Endothelial cell (in vitro differentiated cells): ENCODE results near the gene LOC101059915.
"Not testable (repeated sequence)": the region's sequence is repeated elsewhere in the genome, so short reads cannot be mapped to it uniquely, and the experiment has no call there.

Experiments
- DNase-seq: peaks from one replicate; pipeline ENCODE4 v3.0.0; 2021; ENCODE audit warnings: low spot score
- H3K27ac Mint-ChIP-seq: one replicate; pipeline ENCODE4 v1.8.0; 2021; ENCODE audit warnings: mixed read lengths, inconsistent platforms; ENCODE audit not compliant: unreplicated experiment
- H3K27me3 Mint-ChIP-seq: one replicate; pipeline ENCODE4 v1.8.0; 2021; ENCODE audit warnings: mild to moderate bottlenecking, moderate library complexity, mixed read lengths, inconsistent platforms; ENCODE audit not compliant: unreplicated experiment
- H3K36me3 Mint-ChIP-seq: one replicate; pipeline ENCODE4 v1.8.0; 2021; ENCODE audit warnings: mild to moderate bottlenecking, low read depth, mixed read lengths, inconsistent platforms; ENCODE audit not compliant: unreplicated experiment
- H3K4me1 Mint-ChIP-seq: one replicate; pipeline ENCODE4 v1.8.0; 2021; ENCODE audit warnings: mild to moderate bottlenecking, mixed read lengths, inconsistent platforms; ENCODE audit not compliant: unreplicated experiment
- H3K4me3 Mint-ChIP-seq: one replicate; pipeline ENCODE4 v1.8.0; 2021; ENCODE audit warnings: mild to moderate bottlenecking, mixed read lengths, inconsistent platforms; ENCODE audit not compliant: unreplicated experiment
- H3K9me3 Mint-ChIP-seq: one replicate; pipeline ENCODE4 v1.8.0; 2021; ENCODE audit warnings: mixed read lengths, inconsistent platforms; ENCODE audit not compliant: unreplicated experiment
- CTCF ChIP-seq: fragments of 200-600 bp; sonication (generic); IDR thresholded peaks from one replicate; pipeline ENCODE4 v1.5.0; 2021; ENCODE audit warnings: antibody characterized with exemption; ENCODE audit not compliant: unreplicated experiment

LOC101059915 gene

GRCh38 chrX:71640002-71640401, 27.3 kb upstream of the LOC101059915 start:
- no peaks in the 10 kb centered on the region for H3K9me3 Mint-ChIP-seq
- H3K4me1 Mint-ChIP-seq, result no peaks in the 10 kb centered on the region
- no peak for DNase-seq
- TF ChIP-seq CTCF, result no peak
- no peak overlapping the region for H3K4me3 Mint-ChIP-seq
- no peak overlapping the region for H3K27ac Mint-ChIP-seq
- H3K27me3 Mint-ChIP-seq, result peaks cover 2% of the 10 kb centered on the region
- no peaks in the 10 kb centered on the region for H3K36me3 Mint-ChIP-seq

GRCh38 chrX:71644406-71644805, 22.9 kb upstream of the LOC101059915 start:
- H3K9me3 Mint-ChIP-seq, DNase-seq, H3K4me1 Mint-ChIP-seq, H3K27ac Mint-ChIP-seq, H3K4me3 Mint-ChIP-seq, H3K36me3 Mint-ChIP-seq, H3K27me3 Mint-ChIP-seq: not testable (repeated sequence)

GRCh38 chrX:71650333-71650969, 16.9 kb upstream of the LOC101059915 start:
- H3K4me3 Mint-ChIP-seq, result no peak overlapping the region
- no peaks in the 10 kb centered on the region for H3K4me1 Mint-ChIP-seq
- no peaks in the 10 kb centered on the region for H3K9me3 Mint-ChIP-seq
- TF ChIP-seq CTCF, result no peak
- H3K27ac Mint-ChIP-seq, result no peak overlapping the region
- DNase-seq, result no peak
- no peaks in the 10 kb centered on the region for H3K27me3 Mint-ChIP-seq
- H3K36me3 Mint-ChIP-seq, result no peaks in the 10 kb centered on the region

- Mint-ChIP-seq H3K4me3 (no peak overlapping the region), H3K9me3 (no peaks in the 10 kb centered on the region), H3K36me3 (no peaks in the 10 kb centered on the region), H3K27me3 (no peaks in the 10 kb centered on the region), H3K27ac (no peak overlapping the region), H3K4me1 (no peaks in the 10 kb centered on the region)
- peak; percentile 54 for TF ChIP-seq CTCF
- peak; percentile 54 for DNase-seq
Observed at GRCh38 chrX:71652405-71652804, 14.9 kb upstream of the LOC101059915 start.

- no peak overlapping the region for H3K27ac Mint-ChIP-seq
Observed at GRCh38 chrX:71653344-71653743, 14.0 kb upstream of the LOC101059915 start.

More at GRCh38 chrX:71653344-71653743, 14.0 kb upstream of the LOC101059915 start:
- H3K27me3 Mint-ChIP-seq, result no peaks in the 10 kb centered on the region
- H3K4me1 Mint-ChIP-seq, result no peaks in the 10 kb centered on the region
- TF ChIP-seq CTCF, result no peak
- DNase-seq, result no peak
- no peaks in the 10 kb centered on the region for H3K9me3 Mint-ChIP-seq
- H3K4me3 Mint-ChIP-seq, result no peak overlapping the region
- no peaks in the 10 kb centered on the region for H3K36me3 Mint-ChIP-seq
